GM10248 (cell line): ENCODE results near the gene ZNF77.

ENCODE experiments used
- CTCF ChIA-PET: fragments of 300-600 bp; sonication (Branson Sonifier 250); formaldehyde crosslinking; extraction: SDS; loops from one replicate; lab custom pipeline; 2021; ENCODE audit warnings: antibody characterized with exemption; lab: Yijun Ruan, JAX
- POLR2A ChIA-PET: fragments of 350-650 bp; sonication (Branson Sonifier 250); formaldehyde crosslinking; extraction: SDS; loops from one replicate; lab custom pipeline; 2020; ENCODE audit warnings: antibody characterized with exemption; lab: Yijun Ruan, JAX
- DNase-seq: peaks from one replicate; pipeline ENCODE4 v3.0.0; 2012; ENCODE audit errors: extremely low spot score
- CTCF ChIP-seq: IDR thresholded peaks from 2 replicates; pipeline ENCODE4 v1.5.1; 2012; ENCODE audit warnings: mild to moderate bottlenecking, low read depth; ENCODE audit errors: extremely low read depth, missing control alignments, control extremely low read depth

ZNF77 gene

GRCh38 chr19:2978772-2979171 is 34.0 kb upstream of the ZNF77 start:
- POLR2A ChIA-PET: no interaction called here
- DNase-seq: no peak
- CTCF ChIA-PET: interaction anchor here (1.4 to 4.5 kb wide), 2 partner anchors 13 to 27 kb away, joined by 4 to 27 read pairs; no protein-coding TSS in a partner anchor
- no peak for TF ChIP-seq CTCF

DNA sequence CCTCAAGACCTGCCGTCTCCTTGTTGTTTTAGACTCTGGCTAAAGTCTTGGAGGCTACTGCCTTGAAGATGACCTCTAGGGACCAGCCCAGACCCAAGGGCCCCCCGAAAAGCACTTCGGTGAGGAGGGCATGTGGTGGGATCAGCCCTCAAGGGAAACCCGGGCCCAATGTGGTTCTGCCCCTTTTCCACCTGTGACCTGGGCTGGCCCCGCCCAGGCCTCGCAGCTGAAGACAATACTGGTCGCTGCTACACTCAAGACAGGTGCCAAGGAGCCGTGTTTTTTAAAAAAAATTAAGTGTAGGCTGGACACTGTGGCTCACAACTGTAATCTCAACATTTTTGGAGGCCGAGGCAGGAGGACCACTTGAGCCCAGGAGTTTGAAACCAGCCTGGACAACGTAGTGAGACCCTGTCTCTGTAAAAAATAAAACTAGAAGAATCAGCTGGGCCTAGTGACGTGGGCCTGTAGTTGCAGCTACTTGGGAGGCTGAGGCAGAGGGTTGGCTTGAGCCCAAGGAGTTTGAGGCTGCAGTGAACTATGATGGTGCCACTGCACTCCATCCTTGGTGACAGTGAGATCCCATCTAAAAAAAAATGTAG is 33.5 kb upstream of the ZNF77 start:
- POLR2A ChIA-PET: no interaction called here
- CTCF ChIA-PET: interaction anchor here (1.4 to 4.5 kb wide), 2 partner anchors 13 to 27 kb away, joined by 4 to 27 read pairs; no protein-coding TSS in a partner anchor
- no peak for DNase-seq
- TF ChIP-seq CTCF: no peak

DNA sequence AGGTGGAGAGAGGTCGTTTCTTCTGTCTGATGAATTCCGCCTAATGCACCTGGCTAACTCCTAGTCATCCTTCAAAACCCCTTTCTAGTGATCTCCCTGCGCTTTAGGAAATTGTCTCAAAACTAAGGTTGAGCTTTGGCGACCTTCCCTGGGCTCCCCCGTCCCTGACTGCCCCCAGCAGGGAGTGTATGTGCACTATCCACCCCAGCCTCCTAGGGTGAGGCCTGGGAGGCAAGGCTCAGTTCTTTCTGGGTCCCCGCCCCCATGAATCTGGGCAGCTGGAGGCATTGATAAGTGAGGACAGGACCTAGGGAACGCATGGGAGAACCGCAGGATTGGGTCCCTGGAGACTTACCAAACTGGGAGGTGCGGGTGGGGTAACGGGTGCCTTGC is 33.0 kb upstream of the ZNF77 start:
- ChIA-PET POLR2A (no interaction called here), CTCF (interaction anchor here (1.3 to 4.5 kb wide), 3 partner anchors 13 to 126 kb away, joined by 4 to 27 read pairs (median 6); no protein-coding TSS in a partner anchor)
- no peak for TF ChIP-seq CTCF
- no peak for DNase-seq

DNA sequence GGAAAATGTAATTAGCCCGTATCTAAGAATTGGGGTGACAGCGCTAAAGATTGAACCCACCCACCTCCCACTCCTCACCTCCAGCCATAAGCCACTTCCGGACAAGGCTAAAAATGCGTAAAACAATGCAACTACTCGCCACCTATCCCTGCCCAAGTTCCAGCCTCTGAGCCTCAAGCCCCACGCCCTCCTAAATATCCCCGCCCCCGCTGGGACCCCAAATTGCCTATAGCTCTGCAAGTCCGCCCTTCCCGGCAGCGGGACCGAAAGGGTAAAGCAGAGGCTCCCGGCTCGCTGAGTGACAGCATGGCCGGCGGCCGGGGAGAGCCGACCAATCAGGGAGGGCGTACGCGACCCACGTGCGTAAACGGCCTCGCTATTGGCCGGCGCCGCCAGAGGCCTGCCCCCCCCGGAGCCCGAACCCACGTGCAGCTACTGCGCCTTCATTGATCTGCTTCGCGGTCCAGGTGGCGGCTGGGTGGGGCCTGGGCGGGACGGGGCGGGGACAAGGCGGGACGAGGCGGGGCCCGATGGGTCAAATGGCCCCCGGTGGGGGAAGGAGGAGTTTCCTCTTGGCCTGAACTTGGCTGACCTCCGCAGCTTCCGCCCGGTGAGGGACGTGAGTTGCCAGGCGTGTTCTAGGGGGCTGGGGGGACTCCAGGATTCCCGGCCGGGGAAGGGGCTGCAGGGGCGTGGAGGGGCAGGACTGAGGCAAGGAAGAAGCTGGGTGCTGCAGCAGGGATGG is 32.4 kb upstream of the ZNF77 start, which contains the start of gene TLE6:
Gene TLE6 (plus strand): TSS at position 564 of the 745 bp plus-strand sequence. CDS start 670 bp downstream, outside the sequence.
- CTCF ChIA-PET: interaction anchor here (0.8 to 4.5 kb wide), 9 partner anchors 9 to 183 kb away, joined by 3 to 27 read pairs (median 4); no protein-coding TSS in a partner anchor
- no peak for TF ChIP-seq CTCF
- POLR2A ChIA-PET: interaction anchor here (0.6 to 0.8 kb wide), 2 partner anchors 27 to 176 kb away, joined by 3 to 4 read pairs; no protein-coding TSS in a partner anchor

DNA sequence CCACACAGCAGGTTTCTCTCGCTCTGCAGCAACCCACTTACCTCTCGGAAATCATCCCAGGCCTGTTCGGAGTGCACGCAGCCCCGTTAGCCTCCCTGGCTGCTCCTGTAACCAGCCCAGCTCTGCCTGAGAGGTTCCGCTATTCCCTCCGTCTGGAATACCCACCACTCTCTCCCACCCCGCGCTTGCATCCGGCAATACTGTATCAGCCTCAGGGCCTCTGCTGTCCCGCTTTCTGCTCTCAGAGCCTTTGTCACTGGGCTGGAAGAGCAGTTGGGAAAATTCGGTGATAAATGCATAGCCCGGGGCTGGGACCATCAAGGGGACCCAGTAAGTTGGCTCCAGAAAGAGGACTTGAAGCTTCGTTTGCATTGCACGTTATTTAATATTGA is 31.8 kb upstream of the ZNF77 start:
- CTCF ChIA-PET: interaction anchor here (0.8 to 4.5 kb wide), 12 partner anchors 10 to 184 kb away, joined by 3 to 27 read pairs (median 4); no protein-coding TSS in a partner anchor
- DNase-seq: peak; percentile 15
- POLR2A ChIA-PET: interaction anchor here (0.6 to 0.8 kb wide), 2 partner anchors 26 to 176 kb away, joined by 3 to 4 read pairs; no protein-coding TSS in a partner anchor
- no peak for TF ChIP-seq CTCF

More for the DNA sequence above, 32.4 kb upstream of the ZNF77 start, which contains the start of gene TLE6:
- DNase-seq: peak; percentile 100

- CTCF ChIA-PET: interaction anchor here (2.6 to 4.5 kb wide), 3 partner anchors 12 to 130 kb away, joined by 11 to 27 read pairs (median 13); no protein-coding TSS in a partner anchor
- DNase-seq: no peak
These were observed 29.7 kb upstream of the ZNF77 start for GRCh38 chr19:2974342-2975041.

More at GRCh38 chr19:2974342-2975041, 29.7 kb upstream of the ZNF77 start:
- POLR2A ChIA-PET: interaction anchor here (0.5 kb wide), 1 partner anchor 30 kb away, joined by 5 read pairs; no protein-coding TSS in a partner anchor
- no peak for TF ChIP-seq CTCF
